GM18505 (cell line): Measurements from ENCODE around the gene SHANK3.

Source experiments
- ATAC-seq: cut with Tn5 transposase; IDR thresholded peaks from one replicate; pipeline ENCODE4 v1.9.1; 2021; ENCODE audit not compliant: unreplicated experiment
- POLR2A ChIP-seq: IDR thresholded peaks from 4 replicates; pipeline ENCODE4 v1.6.1; 2011; ENCODE audit warnings: borderline replicate concordance; ENCODE audit not compliant: insufficient read depth, insufficient read length; ENCODE audit errors: extremely low read depth

The SHANK3 gene

DNA sequence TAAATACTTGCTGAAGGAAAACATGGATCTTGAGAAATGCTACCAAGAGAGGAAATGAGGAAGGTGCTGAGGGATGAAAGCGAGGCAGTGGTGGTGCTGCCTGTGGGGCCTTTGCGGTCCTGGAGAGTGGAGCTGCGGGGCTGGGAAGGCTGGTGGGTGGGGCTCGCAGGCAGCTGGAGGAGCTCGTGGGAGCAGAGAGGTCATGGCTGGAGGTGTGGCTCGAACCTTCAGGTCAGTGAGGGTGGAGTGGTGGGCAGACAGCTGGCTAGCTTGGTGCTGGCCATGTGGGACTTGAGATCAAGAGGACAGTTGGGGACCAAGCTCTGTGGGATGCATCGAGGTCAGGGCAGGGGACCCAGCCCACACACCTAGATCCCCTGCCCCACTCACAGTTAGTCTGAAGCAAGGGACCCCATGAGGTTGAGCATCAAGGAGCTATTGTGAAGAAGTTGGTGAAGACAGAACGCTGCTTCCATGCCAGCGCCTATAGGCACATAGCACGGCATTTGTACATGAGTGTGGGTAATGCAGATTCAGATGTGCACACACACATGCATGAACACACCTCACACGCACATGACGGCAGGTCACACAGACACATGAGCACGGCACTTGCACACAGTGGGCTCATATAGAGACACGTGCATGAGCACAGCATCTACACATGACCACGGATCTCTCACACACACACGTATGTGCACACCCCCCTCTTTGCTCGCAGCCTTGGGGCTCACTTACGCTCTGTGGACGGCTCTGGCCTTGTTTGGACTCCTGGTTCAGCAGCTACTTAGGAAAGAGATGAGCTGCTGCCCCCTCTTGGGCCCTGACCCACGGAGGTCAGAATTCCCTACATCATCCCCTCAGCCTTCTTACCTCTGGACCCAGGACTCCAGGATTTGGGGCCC is 30.4 kb downstream of the SHANK3 start:
- ATAC-seq: no peak
- no peak for TF ChIP-seq POLR2A

DNA sequence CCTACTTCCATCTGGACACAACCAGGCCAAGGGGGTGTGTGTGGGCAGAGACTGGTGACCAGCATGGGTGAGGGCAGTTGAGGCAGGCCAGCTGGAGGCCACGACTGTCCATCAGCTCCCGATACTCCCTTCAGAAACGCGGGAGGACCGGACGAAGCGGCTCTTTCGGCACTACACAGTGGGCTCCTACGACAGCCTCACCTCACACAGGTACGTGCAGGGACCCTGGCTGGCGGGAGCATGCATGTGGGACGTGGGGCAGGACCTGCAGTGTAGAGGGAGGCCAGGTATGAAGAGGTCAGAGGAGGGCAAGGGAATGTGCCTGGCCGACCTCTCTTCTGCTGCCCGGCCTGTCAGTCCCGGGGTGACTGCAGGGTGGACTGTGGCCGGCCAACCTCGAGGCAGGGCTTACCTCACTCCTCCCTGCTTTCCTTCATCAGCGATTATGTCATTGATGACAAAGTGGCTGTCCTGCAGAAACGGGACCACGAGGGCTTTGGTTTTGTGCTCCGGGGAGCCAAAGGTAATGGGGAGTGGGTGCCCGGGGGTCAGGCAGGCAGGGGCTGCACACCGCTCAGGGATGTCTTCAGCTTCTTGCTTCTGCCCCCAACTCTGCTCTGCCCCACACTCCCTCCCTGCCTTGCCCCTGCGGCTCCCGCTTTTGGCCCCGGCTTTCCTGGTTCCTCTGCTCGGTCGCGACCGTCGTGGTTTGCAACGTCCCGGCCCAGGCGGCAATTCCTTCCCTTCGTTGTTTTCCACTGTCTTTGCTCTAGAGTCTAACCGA is 31.3 kb downstream of the SHANK3 start:
- TF ChIP-seq POLR2A: no peak
- no peak for ATAC-seq

DNA sequence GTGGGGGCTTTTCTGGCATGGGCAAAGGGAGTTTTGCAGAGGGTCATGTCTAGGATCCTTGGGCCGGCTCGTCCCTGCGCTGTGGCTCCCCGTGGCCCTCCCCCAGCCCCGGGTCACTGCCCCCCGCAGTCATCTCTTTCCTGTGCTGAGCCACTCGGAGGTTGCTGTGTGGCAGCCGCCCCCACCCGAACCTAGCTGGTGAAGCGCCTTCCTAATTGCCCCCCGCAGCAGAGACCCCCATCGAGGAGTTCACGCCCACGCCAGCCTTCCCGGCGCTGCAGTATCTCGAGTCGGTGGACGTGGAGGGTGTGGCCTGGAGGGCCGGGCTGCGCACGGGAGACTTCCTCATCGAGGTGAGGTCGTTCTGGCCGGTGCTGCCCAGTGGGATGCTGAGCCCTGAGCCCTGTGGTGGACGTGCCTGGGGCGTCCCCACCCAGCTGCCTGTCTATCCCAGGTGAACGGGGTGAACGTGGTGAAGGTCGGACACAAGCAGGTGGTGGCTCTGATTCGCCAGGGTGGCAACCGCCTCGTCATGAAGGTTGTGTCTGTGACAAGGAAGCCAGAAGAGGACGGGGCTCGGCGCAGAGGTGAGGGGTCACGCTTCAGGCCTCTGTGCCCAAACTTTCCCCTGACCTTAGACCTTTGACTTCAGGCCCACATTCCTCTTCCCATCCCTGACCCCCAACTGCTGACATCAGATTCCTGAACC is 32.0 kb downstream of the SHANK3 start:
- no peak for TF ChIP-seq POLR2A
- ATAC-seq: no peak

DNA sequence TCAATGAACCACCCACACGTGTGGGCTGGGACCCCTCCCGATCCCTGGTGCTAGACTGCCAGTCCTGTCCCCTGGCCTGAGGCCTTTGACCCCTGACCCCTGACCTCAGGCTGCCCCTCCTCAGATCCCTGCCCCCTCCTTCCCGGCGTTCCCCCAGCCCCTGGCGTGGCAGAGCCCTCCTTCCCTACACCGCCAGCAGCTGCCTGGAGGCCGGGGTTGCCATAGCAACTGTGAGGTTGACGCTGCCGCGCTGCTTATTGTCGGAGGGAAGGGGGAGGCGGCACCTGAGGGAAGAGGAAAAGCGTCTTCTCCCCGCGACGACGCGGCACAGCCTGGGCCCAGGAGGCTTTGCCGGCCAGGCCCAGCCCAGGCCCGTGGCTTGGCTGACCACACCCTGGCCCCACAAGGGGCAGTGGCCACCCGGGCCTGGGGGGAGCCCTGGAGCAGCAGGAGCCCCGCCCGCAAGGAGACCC is 32.6 kb downstream of the SHANK3 start:
- ATAC-seq: no peak
- no peak for TF ChIP-seq POLR2A

DNA sequence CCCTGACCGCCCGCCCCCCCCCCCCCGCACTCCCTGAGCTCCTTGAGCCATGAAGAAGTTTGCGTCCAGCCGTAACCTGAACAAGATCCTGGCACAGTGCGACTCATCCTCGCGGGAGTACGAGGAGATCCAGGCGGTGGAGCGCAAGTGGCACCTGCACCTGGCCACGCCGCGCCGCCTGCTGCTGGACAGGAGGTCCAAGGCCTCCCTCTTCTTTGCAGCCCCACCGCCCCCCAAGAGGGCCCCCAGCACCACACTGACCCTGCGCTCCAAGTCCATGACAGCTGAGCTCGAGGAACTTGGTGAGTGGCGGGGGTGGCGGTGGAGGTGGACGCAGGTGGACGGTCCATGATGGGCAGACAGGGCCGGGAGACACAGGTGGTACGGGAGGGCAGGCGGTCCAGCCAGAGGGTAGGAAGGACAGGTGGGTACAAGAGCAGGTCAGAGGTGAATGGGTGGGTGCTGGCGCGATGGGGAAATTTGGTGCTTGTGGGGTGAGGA is 33.3 kb downstream of the SHANK3 start:
- no peak for TF ChIP-seq POLR2A
- ATAC-seq: no peak

DNA sequence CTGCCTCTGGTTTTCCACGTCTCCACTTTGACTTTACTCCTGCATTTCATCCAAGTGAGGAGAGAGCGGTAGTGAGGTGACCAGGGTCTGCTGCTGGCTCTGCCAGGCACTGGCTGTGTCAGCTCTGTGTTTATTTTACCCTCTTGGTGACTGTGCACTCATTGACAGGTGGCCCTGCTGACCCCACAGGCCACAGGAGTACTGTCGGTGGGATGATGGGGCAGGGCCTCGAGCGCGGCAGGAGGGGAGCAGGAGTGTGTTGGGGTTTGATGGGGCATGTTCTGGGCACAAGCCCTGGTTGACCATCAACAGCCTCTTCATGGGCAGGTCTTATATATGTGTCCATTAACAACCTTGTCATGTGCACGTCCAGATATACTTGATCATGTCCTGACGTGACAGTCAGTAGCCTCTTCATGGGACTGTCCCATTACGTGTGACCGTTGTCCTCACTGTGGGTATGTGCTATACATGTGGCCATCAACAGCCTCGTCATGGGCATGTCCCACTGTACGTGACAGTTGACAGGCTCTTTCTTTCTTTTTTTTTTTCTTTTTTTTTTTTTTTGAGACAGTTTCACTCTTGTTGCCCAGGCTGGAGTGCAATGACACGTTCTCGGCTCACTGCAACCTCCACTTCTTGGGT is 34.0 kb downstream of the SHANK3 start:
- no peak for TF ChIP-seq POLR2A
- no peak for ATAC-seq

DNA sequence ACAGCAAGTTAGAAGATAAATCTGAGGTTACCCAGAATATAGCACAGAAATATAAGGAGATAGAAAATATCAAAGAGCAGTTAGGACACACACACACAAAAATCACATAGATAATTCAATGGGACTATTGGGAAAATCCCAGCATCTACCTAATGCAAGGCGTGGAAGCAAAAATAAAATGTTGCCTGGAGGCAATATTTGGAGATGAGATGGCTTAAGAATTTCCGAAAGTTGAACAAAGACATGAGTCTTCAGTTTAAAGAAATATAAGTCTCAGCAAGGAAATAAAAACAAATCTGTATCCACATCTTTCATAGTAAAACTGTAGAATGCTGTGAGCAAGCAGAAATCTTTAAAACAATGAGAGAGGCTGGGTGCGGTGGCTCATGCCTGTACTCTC is 35.9 kb downstream of the SHANK3 start:
- TF ChIP-seq POLR2A: no peak
- ATAC-seq: no peak

DNA sequence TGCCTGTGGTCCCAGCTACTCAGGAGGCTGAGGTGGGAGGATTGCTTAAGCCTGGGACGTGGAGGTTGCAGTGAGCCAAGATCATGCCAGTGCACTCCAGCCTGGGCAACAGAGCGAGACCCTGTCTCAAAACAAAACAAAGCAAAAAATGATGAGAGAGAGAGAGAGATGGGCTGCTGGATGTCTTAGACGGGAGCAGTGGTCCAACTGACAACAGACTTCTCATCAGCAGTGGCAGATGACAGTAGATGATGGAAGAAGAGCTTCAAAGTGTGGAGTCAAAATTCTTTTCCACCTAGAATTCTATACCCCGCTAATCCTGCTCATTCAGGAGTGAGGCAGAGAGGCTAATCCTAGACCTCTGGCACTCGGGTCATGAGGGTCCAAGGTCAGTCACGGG is 36.4 kb downstream of the SHANK3 start:
- no peak for TF ChIP-seq POLR2A
- no peak for ATAC-seq

DNA sequence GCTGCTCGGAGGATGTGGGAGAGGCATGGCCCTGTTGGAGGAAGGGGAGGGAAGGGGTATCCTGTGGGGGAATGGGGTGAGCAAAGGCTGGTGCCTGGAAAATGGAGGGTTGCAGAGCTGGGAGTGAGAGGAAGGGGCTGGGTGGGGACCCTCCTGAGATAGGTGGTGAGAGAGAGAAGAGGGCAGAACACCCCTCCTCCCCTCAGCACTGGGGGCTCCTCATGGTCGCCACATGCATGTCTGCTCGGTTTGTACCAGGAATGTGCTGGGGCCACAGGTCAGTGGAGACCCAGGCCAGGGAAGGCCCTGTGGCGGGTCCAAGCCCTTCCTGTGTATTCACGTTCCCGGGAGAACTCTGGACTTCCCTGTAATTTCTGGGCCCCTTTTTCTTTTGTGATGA is 37.6 kb downstream of the SHANK3 start:
- TF ChIP-seq POLR2A: no peak
- no peak for ATAC-seq

DNA sequence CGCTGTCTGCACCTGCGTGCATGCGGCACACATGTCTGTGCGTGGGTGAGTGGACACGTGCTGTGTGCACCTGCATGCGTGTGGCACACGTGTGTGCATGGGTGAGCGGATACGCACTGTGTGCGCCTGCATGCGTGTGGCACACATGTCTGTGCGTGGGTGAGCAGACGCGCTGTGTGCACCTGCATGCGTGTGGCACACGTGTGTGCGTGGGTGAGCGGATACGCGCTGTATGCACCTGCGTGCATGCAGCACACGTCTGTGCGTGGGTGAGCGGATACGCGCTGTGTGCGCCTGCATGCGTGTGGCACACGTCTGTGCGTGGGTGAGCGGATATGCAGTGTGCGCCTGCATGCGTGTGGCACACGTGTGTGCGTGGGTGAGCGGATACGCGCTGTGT is 38.3 kb downstream of the SHANK3 start:
- no peak for TF ChIP-seq POLR2A
- no peak for ATAC-seq

DNA sequence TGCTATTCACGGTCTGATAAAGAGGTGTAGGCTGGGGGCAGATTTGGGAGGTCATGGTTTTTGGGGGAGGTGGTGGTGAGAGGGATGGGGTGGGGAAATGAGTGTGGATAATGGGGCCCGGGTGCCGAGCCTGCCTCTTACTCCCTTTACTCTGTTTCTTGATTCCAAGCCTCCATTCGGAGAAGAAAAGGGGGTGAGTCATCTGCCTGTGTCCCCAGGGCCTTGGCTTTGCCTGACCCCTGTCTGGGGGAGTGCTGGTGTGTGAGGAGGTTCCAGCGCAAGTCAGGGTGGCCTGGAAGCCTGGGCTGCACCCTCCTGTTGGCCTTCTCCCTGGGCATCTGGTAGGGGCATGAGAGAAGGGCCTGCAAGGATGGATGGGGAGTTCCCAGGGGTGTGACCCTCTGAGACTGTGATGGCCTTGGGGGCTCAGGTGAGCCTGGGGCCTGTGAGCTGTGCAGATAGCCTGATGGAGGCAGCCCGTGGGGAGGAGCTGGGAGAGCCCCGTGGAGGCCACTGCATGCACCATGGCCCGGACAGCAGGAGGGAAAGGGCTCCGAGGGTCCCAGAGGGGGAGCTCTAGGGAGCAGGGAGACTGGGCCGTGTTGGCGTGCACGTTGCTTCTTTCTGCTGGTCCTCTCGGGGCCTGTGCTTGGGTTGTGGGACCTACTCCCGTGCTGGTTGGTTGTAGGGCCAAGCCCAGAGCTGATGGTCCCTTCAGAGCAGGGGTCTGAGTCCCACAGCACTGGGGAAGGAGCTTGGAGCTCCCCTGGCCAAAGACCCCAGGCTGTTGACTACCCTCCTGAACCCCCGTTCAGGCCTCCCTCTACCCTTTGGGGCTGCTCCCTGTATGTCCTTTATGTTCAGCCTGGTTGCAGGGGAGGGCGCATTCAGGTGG is 39.1 kb downstream of the SHANK3 start:
- ATAC-seq: no peak
- no peak for TF ChIP-seq POLR2A
